ENCODE data around the gene TTC13.

DNA sequence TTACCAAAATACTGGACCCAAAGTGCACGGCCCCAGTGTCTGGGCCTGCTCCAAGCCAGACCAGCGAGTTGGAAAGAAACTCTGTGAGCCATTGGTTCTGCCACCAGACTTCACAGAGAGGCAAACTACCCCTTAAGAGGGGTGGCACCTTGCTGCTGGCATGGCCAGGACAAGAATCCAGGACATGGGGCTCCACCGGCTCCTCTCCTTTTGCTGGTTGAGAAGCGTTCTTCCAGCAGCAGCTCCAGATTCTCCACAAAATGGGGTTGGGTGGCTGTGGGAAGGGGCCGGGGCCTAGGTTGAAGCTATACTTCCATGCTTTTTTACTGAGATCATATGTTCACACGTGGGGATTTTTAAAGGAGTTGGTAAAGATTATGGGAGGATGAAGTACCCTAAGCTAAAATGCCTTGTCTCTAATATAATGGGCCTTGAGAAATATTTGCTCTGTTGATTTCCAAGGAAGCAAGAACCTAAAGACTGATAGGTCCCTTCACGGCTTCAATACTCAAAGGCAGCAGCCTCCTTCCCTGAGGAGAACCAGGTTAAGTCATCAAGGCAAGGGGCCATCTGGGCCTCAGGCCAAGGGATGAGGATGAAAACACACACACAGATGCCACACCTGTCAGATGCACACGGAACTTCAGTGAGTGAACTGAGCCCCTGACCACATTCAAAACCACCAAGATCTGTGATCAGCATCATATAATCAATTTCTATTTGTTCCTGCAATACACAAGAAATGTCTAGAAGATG lies 113.4 kb downstream of the TTC13 start:
- TF ChIP-seq POLR2AphosphoS5 (IDR thresholded peaks at IDR 0.05), result no peak
- TF ChIP-seq, protein P1, sequence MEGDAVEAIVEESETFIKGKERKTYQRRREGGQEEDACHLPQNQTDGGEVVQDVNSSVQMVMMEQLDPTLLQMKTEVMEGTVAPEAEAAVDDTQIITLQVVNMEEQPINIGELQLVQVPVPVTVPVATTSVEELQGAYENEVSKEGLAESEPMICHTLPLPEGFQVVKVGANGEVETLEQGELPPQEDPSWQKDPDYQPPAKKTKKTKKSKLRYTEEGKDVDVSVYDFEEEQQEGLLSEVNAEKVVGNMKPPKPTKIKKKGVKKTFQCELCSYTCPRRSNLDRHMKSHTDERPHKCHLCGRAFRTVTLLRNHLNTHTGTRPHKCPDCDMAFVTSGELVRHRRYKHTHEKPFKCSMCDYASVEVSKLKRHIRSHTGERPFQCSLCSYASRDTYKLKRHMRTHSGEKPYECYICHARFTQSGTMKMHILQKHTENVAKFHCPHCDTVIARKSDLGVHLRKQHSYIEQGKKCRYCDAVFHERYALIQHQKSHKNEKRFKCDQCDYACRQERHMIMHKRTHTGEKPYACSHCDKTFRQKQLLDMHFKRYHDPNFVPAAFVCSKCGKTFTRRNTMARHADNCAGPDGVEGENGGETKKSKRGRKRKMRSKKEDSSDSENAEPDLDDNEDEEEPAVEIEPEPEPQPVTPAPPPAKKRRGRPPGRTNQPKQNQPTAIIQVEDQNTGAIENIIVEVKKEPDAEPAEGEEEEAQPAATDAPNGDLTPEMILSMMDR (IDR thresholded peaks at IDR 0.05), result no peak

All from sigmoid colon (tissue), 4 donors.